Inflammatory macrophage treated with lipopolysaccharide for 1 hour (primary cell): ENCODE measurements around the gene ADAT2.

ENCODE experiments used
- DNase-seq, 2 donors: peaks; one replicate each; pipeline ENCODE4 v3.0.0-alpha.2; 2020 to 2022

ADAT2 gene

GRCh38 chr6:143396497-143397226 is 53.8 kb downstream of the ADAT2 start:
- DNase-seq, result no peak

GRCh38 chr6:143395699-143396098 is 54.8 kb downstream of the ADAT2 start:
- no peak for DNase-seq

- no peak for DNase-seq
These were observed 56.1 kb downstream of the ADAT2 start for GRCh38 chr6:143394389-143394788.

- no peak for DNase-seq
These were observed 60.2 kb downstream of the ADAT2 start for GRCh38 chr6:143390278-143390677.

GRCh38 chr6:143385636-143386035 is 64.9 kb downstream of the ADAT2 start:
- DNase-seq, result no peak

- no peak for DNase-seq
These were observed 73.6 kb downstream of the ADAT2 start for GRCh38 chr6:143376861-143377260.

- no peak for DNase-seq
These were observed 74.1 kb downstream of the ADAT2 start for GRCh38 chr6:143376375-143376774.

- DNase-seq, result no peak
These were observed 75.4 kb downstream of the ADAT2 start for GRCh38 chr6:143375022-143375585.

- DNase-seq, result no peak
These were observed 76.5 kb downstream of the ADAT2 start for GRCh38 chr6:143374014-143374413.
